GM12878 (cell line): ENCODE data around the gene PARP1. TPM values are rescaled to one million over a fixed set of nuclear protein-coding genes. Genes with fewer than 3 reads are reported as not detected.

ENCODE experiments used
- ATF2 ChIP-seq: IDR thresholded peaks from 2 replicates; pipeline ENCODE4 v1.6.1; 2012; ENCODE audit warnings: low read length, inconsistent platforms
- BCL11A ChIP-seq: IDR thresholded peaks from 2 replicates; pipeline ENCODE4 v1.6.1; 2011; ENCODE audit warnings: low read depth, low read length
- EED ChIP-seq: sonication (generic); IDR thresholded peaks from 2 replicates; pipeline ENCODE4 v1.6.1; 2016; ENCODE audit warnings: antibody characterized with exemption, low read depth
- GATAD2B ChIP-seq: fragments of 450-650 bp; conservative IDR thresholded peaks from 2 replicates; pipeline ENCODE4 v1.6.1; 2017; ENCODE audit warnings: low read depth, mild to moderate bottlenecking, moderate library complexity
- IKZF2 ChIP-seq, 2 experiments: fragments of 450-650 bp; IDR thresholded peaks; 2 replicates each; pipeline ENCODE4 v1.6.1; 2017; ENCODE audit warnings: mild to moderate bottlenecking in 2 of 2, moderate library complexity in 2 of 2
- JUNB ChIP-seq: IDR thresholded peaks from 2 replicates; pipeline ENCODE4 v1.6.1; 2016; ENCODE audit warnings: antibody characterized with exemption, mild to moderate bottlenecking
- JUND ChIP-seq: IDR thresholded peaks from 2 replicates; pipeline ENCODE4 v1.6.1; 2012; ENCODE audit warnings: low read depth, mild to moderate bottlenecking, low read length, improper control_type of control experiment, moderate library complexity
- KAT2A ChIP-seq: conservative IDR thresholded peaks from 2 replicates; pipeline ENCODE4 v1.6.1; 2011; ENCODE audit warnings: low read depth, low read length; ENCODE audit not compliant: control insufficient read depth
- KDM1A ChIP-seq: fragments of 200-600 bp; sonication (generic); IDR thresholded peaks from 2 replicates; pipeline ENCODE4 v1.6.1; 2016; ENCODE audit warnings: borderline replicate concordance
- MEF2A ChIP-seq: IDR thresholded peaks from 2 replicates; pipeline ENCODE4 v1.6.1; 2011; ENCODE audit warnings: low read depth, mild to moderate bottlenecking, low read length, moderate library complexity; ENCODE audit not compliant: insufficient read depth
- MEF2B ChIP-seq: fragments of 450-650 bp; IDR thresholded peaks from 2 replicates; pipeline ENCODE4 v1.6.1; 2018; ENCODE audit warnings: mild to moderate bottlenecking, moderate library complexity; ENCODE audit not compliant: partially characterized antibody, poor library complexity, severe bottlenecking
- NBN ChIP-seq: fragments of 450-650 bp; IDR thresholded peaks from 2 replicates; pipeline ENCODE4 v1.6.1; 2016
- NFIC ChIP-seq: IDR thresholded peaks from 2 replicates; pipeline ENCODE4 v1.6.1; 2012; ENCODE audit warnings: low read depth, mild to moderate bottlenecking, inconsistent platforms, low read length, moderate library complexity
- NFYB ChIP-seq: IDR thresholded peaks from 2 replicates; pipeline ENCODE4 v1.6.1; 2011; ENCODE audit warnings: low read depth, mild to moderate bottlenecking, low read length, improper control_type of control experiment, moderate library complexity; ENCODE audit not compliant: insufficient read depth
- NKRF ChIP-seq: fragments of 450-650 bp; conservative IDR thresholded peaks from 2 replicates; pipeline ENCODE4 v1.6.1; 2017; ENCODE audit warnings: mild to moderate bottlenecking, moderate library complexity
- NR2C1 ChIP-seq: fragments of 450-650 bp; IDR thresholded peaks from 2 replicates; pipeline ENCODE4 v1.6.1; 2017; ENCODE audit warnings: antibody characterized with exemption, mild to moderate bottlenecking, moderate library complexity
- NRF1 ChIP-seq: conservative IDR thresholded peaks from 2 replicates; pipeline ENCODE4 v1.6.1; 2011; ENCODE audit warnings: mild to moderate bottlenecking, low read depth, low read length, improper control_type of control experiment
- PML ChIP-seq: IDR thresholded peaks from 2 replicates; pipeline ENCODE4 v1.6.1; 2012; ENCODE audit warnings: low read length, inconsistent platforms
- POLR2A ChIP-seq: IDR thresholded peaks from 2 replicates; pipeline ENCODE4 v1.6.1; 2011; ENCODE audit warnings: low read depth, mild to moderate bottlenecking, low read length
- POLR2AphosphoS5 ChIP-seq: IDR thresholded peaks from 2 replicates; pipeline ENCODE4 v1.6.1; 2011; ENCODE audit warnings: mild to moderate bottlenecking, low read length, inconsistent platforms
- RBBP5 ChIP-seq: fragments of 200-600 bp; sonication (generic); conservative IDR thresholded peaks from 2 replicates; pipeline ENCODE4 v1.6.1; 2016
- RCOR1 ChIP-seq: conservative IDR thresholded peaks from 2 replicates; pipeline ENCODE4 v1.6.1; 2012; ENCODE audit warnings: low read depth, low read length, improper control_type of control experiment
- RUNX3 ChIP-seq: IDR thresholded peaks from 2 replicates; pipeline ENCODE4 v1.6.1; 2012; ENCODE audit warnings: low read length, inconsistent platforms
- SREBF1 ChIP-seq: IDR thresholded peaks from 2 replicates; pipeline ENCODE4 v1.6.1; 2012; ENCODE audit warnings: mild to moderate bottlenecking, low read length
- STAT1 ChIP-seq: fragments of 450-650 bp; conservative IDR thresholded peaks from 2 replicates; pipeline ENCODE4 v1.6.1; 2014; ENCODE audit warnings: antibody characterized with exemption, mild to moderate bottlenecking
- TCF7 ChIP-seq: IDR thresholded peaks from 2 replicates; pipeline ENCODE4 v1.6.1; 2014; ENCODE audit warnings: antibody characterized with exemption, borderline replicate concordance
- USF2 ChIP-seq: IDR thresholded peaks from 2 replicates; pipeline ENCODE4 v1.6.1; 2011; ENCODE audit warnings: low read depth, low read length, improper control_type of control experiment, borderline replicate concordance
- polyA plus RNA-seq, 11 experiments: library from polyadenylated mRNA; depleted of rRNA in 4 of 11; unstranded in 6 of 11; stranded (reverse) in 5 of 11; fragments of >200 nt; fragmentation: Nextera tagmentation in 4 of 11; fragmentation: Illumina TruSeq in 1 of 11; extraction: Ambion mirVana in 4 of 11; extraction: Trizol in 1 of 11; gene quantifications; 1 replicate in 1 of 11; 2 replicates in 10 of 11; pipeline versions ENCODE4 v1.2.1 to v1.2.3, GENCODE V29; 2011 to 2016; ENCODE audit warnings: inconsistent platforms in 2 of 11, missing spikeins in 2 of 11, low read depth in 1 of 11
- total RNA-seq, 4 experiments: library from RNA; depleted of rRNA in 3 of 4; stranded (reverse); fragments of >200 nt in 3 of 4; fragmentation: Illumina TruSeq in 1 of 4; extraction: Trizol in 1 of 4; gene quantifications; 2 replicates each; pipeline versions ENCODE4 v1.2.1 to v1.2.3, GENCODE V29; 2013 to 2021

The PARP1 gene
- total and polyA plus RNA-seq, 10 of the 15 experiments (the other 5 are each of a cell fraction or from before 2014, with no cell fraction given), result 113 to 287 (median 265) TPM

- TF ChIP-seq USF2 (no peak), MEF2B (no peak), NFIC (0 out of 2 replicates have a peak, but pooled peaks have one; percentile 29), NKRF (no peak), RBBP5 (no peak), STAT1 (no peak), JUNB (peak; percentile 26; the same call in 1 of the 2 replicates), TCF7 (peak; percentile 31; the same call in 1 of the 2 replicates), POLR2A (peak; percentile 25; the same call in 1 of the 2 replicates), RCOR1 (no peak), PML (0 out of 2 replicates have a peak, but pooled peaks have one; percentile 46), NRF1 (no peak), KAT2A (no peak), MEF2A (0 out of 2 replicates have a peak, but pooled peaks have one; percentile 32), BCL11A (no peak), EED (peak; percentile 34; the same call in 1 of the 2 replicates), KDM1A (no peak), POLR2AphosphoS5 (no peak), RUNX3 (peak; percentile 82), GATAD2B (no peak), NFYB (peak; percentile 39; the same call in 1 of the 2 replicates), IKZF2 (IDR thresholded peaks at IDR 0.05) (0 out of 4 replicates have a peak, but pooled peaks of 1 of the 2 experiments have one; percentile 15), NR2C1 (no peak), NBN (no peak), JUND (no peak), SREBF1 (no peak), ATF2 (peak; percentile 48; the same call in 1 of the 2 replicates)
Measured at GRCh38 chr1:226425431-226426031, 17.6 kb upstream of the PARP1 start (continued).
